ENCODE data around the gene BORCS5. TPM values are rescaled to one million over a fixed set of nuclear protein-coding genes. Genes with fewer than 3 reads are reported as not detected.

Gene BORCS5
- total and polyA plus RNA-seq, 2 of the 4 experiments (the other 2 are of a cell fraction): 14.4 to 18.3 TPM

- H4K8ac ChIP-seq (ENCODE audit: low read depth in 2 of 2, low read length in 2 of 2): no peak overlapping the region
- H3K56ac ChIP-seq (ENCODE audit: extremely low read depth, insufficient read depth, low read length): no peak overlapping the region
- H3K79me1 ChIP-seq (ENCODE audit: low read depth in 1 of 2, low read length in 2 of 2): peaks cover 0 to 5% of the 10 kb centered on the region in 2 experiments; a peak in 1 of 4 replicates
- H3K36me3 ChIP-seq (ENCODE audit: control insufficient read depth, insufficient read depth, low read length): peaks cover 2% of the 10 kb centered on the region
- WGBS, 2 experiments (ENCODE audit: extremely low coverage in 2 of 2, insufficient read length in 1 of 2): no CpG with 5 or more reads among the region's 8 CpGs
- H3K18ac ChIP-seq (ENCODE audit: low read depth, low read length): no peak overlapping the region
- H4K20me1 ChIP-seq (ENCODE audit: insufficient read depth, low read length): no peaks in the 10 kb centered on the region; the same call in 1 of the 2 replicates
- no peak overlapping the region for H2BK120ac ChIP-seq (ENCODE audit: low read depth, low read length)
- no peak overlapping the region for H3K27ac ChIP-seq (ENCODE audit: insufficient read depth, low read length)
- intact Hi-C loops (cut with micrococcal nuclease) (no loop called here), in situ Hi-C loops (cut with MboI; ENCODE audit: low sequenced_read_pairs) (no loop called here), dilution Hi-C loops (cut with HindIII; ENCODE audit: low sequenced_read_pairs, unreplicated experiment) (no loop called here)
- POLR2A ChIA-PET (ENCODE audit: unreplicated experiment): no interaction called here
- TF ChIP-seq MAZ (IDR thresholded peaks at IDR 0.05; ENCODE audit: borderline replicate concordance, low read depth, low read length): no peak
- TF ChIP-seq RAD21 (IDR thresholded peaks at IDR 0.05; ENCODE audit: low read length): no peak
- TF ChIP-seq MXI1 (IDR thresholded peaks at IDR 0.05; ENCODE audit: borderline replicate concordance, low read depth, low read length): no peak
- TF ChIP-seq CHD1 (IDR thresholded peaks at IDR 0.05; ENCODE audit: low read depth, low read length): no peak
- no peaks in the 10 kb centered on the region; the same call in 1 of the 2 replicates for H3K9me1 ChIP-seq (ENCODE audit: insufficient read depth, low read length)
- H4K91ac ChIP-seq (ENCODE audit: insufficient read depth, low read depth, low read length): no peak overlapping the region
- H3K4ac ChIP-seq (ENCODE audit: low read depth, low read length): no peak overlapping the region
- H4K5ac ChIP-seq (ENCODE audit: low read depth, low read length): no peak overlapping the region
- H3K4me1 ChIP-seq (ENCODE audit: control insufficient read depth, insufficient read depth, low read length): peaks cover 3% of the 10 kb centered on the region; the same call in 1 of the 2 replicates
- CTCF ChIA-PET: no interaction called here
- H2AK5ac ChIP-seq (ENCODE audit: low read depth, low read length): no peak overlapping the region
- no peak overlapping the region for H3K4me3 ChIP-seq (ENCODE audit: insufficient read depth, low read depth, low read length)
- no peak overlapping the region for H2BK15ac ChIP-seq (ENCODE audit: low read depth, low read length)
- H3K4me2 ChIP-seq (ENCODE audit: low read depth, low read length): no peak overlapping the region
- H2BK5ac ChIP-seq (ENCODE audit: low read depth, low read length, poor library complexity, severe bottlenecking): no peak overlapping the region
- H2AK9ac ChIP-seq (replicated peaks; ENCODE audit: low read depth, low read length, poor library complexity): no peak overlapping the region
- DNase-seq (no peak), ATAC-seq (ENCODE audit: low read depth) (no peak; the same call in 1 of the 2 replicates)
- no peak overlapping the region for H2AFZ ChIP-seq (replicated peaks; ENCODE audit: low read length, poor library complexity)
- H3K27me3 ChIP-seq (ENCODE audit: control insufficient read depth, insufficient read depth, low read length): no peaks in the 10 kb centered on the region
- H3K9ac ChIP-seq (ENCODE audit: low read depth, low read length): no peak overlapping the region
- no peak overlapping the region for H2BK20ac ChIP-seq (ENCODE audit: low read depth, low read length)
- BruUV-seq (replicated peaks): no TSS peak
- H3K9me3 ChIP-seq (ENCODE audit: control insufficient read depth, insufficient read depth, low read length): no peaks in the 10 kb centered on the region
- H3K14ac ChIP-seq (replicated peaks; ENCODE audit: low read depth, low read length): 0 out of 2 replicates have a peak overlapping the region, but pooled peaks have one; percentile 40
- no peak overlapping the region for H3K23ac ChIP-seq (ENCODE audit: low read depth, low read length)
Observed at GRCh38 chr12:12460935-12461922, 104.4 kb downstream of the BORCS5 start.

Measured in IMR-90 (cell line).